ENCODE results near the gene TTC5. TPM values are rescaled to one million over a fixed set of nuclear protein-coding genes. Genes with fewer than 3 reads are reported as not detected.
"Not testable (repeated sequence)": the region's sequence is repeated elsewhere in the genome, so short reads cannot be mapped to it uniquely, and the experiment has no call there.

Gene TTC5
- total RNA-seq, 2 donors from 2014 or later: 20.1 to 20.5 TPM

GRCh38 chr14:20278414-20278813 lies 27.3 kb downstream of the TTC5 start:
- H3K36me3 Mint-ChIP-seq (ENCODE audit: low read depth): peaks cover 68% of the 10 kb centered on the region
- H3K9me3 Mint-ChIP-seq: peaks cover 78% of the 10 kb centered on the region
- H3K4me3 Mint-ChIP-seq: no peak overlapping the region

DNA sequence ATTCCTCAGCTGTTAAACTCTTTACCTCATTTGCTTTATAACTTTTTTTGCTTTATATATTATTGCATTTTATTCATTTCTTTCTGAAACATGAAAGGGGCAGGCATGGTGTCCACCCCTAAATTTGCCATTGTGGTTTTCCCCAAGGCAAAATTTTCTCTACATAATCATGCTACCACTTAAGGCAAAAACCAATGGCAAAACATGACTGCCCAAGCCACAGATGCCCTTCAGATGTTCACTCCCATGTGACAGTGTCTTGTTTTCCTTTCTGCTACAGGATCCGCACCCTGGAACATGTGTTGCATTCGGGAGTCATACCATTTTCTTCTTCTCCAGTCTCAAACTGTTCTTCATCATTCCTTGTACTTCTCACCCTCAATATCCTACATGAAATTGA lies 28.3 kb downstream of the TTC5 start:
- 91 to 95% methylated on average over 2 of the region's 2 CpGs for WGBS, 2 experiments (ENCODE audit: insufficient coverage in 1 of 2, insufficient read length in 1 of 2)

More at GRCh38 chr14:20278414-20278813, 27.3 kb downstream of the TTC5 start:
- Histone ChIP-seq H3K27ac (ENCODE audit: low read depth, low read length) (no peak overlapping the region), H3K4me3 (ENCODE audit: low read length) (no peak overlapping the region), H3K36me3 (ENCODE audit: control insufficient read depth, insufficient read depth, low read length) (no peaks in the 10 kb centered on the region), H3K9me3 (ENCODE audit: control insufficient read depth, low read length) (peaks cover 39% of the 10 kb centered on the region), H3K9ac (ENCODE audit: extremely low read depth, low read length, poor library complexity, severe bottlenecking) (no peak overlapping the region), H3K4me1 (ENCODE audit: control insufficient read depth, insufficient read depth, low read length) (no peaks in the 10 kb centered on the region), H3K27me3 (ENCODE audit: control insufficient read depth, insufficient read depth, low read length, poor library complexity, severe bottlenecking) (no peaks in the 10 kb centered on the region)
- 33 to 78% methylated on average over 1 of the region's 1 CpG for WGBS, 2 experiments (ENCODE audit: insufficient coverage in 1 of 2, insufficient read length in 1 of 2)
- Mint-ChIP-seq H3K4me1 (no peaks in the 10 kb centered on the region), H3K27ac (no peak overlapping the region), H3K27me3 (ENCODE audit: insufficient read depth) (no peaks in the 10 kb centered on the region)
- DNase-seq: no peak
- no peak for TF ChIP-seq CTCF (conservative IDR thresholded peaks at IDR 0.05)

GRCh38 chr14:20274062-20274461 lies 31.7 kb downstream of the TTC5 start:
- peaks cover 69% of the 10 kb centered on the region for H3K9me3 Mint-ChIP-seq
- H3K4me1 Mint-ChIP-seq: no peaks in the 10 kb centered on the region
- H3K4me1 ChIP-seq (ENCODE audit: control insufficient read depth, insufficient read depth, low read length): no peaks in the 10 kb centered on the region
- WGBS, 2 experiments (ENCODE audit: insufficient coverage in 1 of 2, insufficient read length in 1 of 2): 96 to 100% methylated on average over 1 to 2 of the region's 2 CpGs
- no peaks in the 10 kb centered on the region for H3K27me3 ChIP-seq (ENCODE audit: control insufficient read depth, insufficient read depth, low read length, poor library complexity, severe bottlenecking)
- no peak overlapping the region for H3K4me3 ChIP-seq (ENCODE audit: low read length)
- peaks cover 38% of the 10 kb centered on the region for H3K36me3 Mint-ChIP-seq (ENCODE audit: low read depth)
- peaks cover 51% of the 10 kb centered on the region for H3K9me3 ChIP-seq (ENCODE audit: control insufficient read depth, low read length)
- DNase-seq: no peak
- no peak for TF ChIP-seq CTCF (conservative IDR thresholded peaks at IDR 0.05)
- H3K36me3 ChIP-seq (ENCODE audit: control insufficient read depth, insufficient read depth, low read length): no peaks in the 10 kb centered on the region
- no peaks in the 10 kb centered on the region for H3K27me3 Mint-ChIP-seq (ENCODE audit: insufficient read depth)
- H3K4me3 Mint-ChIP-seq: no peak overlapping the region
- no peak overlapping the region for H3K9ac ChIP-seq (ENCODE audit: extremely low read depth, low read length, poor library complexity, severe bottlenecking)
- no peak overlapping the region for H3K27ac ChIP-seq (ENCODE audit: low read depth, low read length)
- H3K27ac Mint-ChIP-seq: no peak overlapping the region

More for the DNA sequence above, 28.3 kb downstream of the TTC5 start:
- no peaks in the 10 kb centered on the region for H3K4me1 Mint-ChIP-seq
- H3K27me3 ChIP-seq (ENCODE audit: control insufficient read depth, insufficient read depth, low read length, poor library complexity, severe bottlenecking): no peaks in the 10 kb centered on the region
- no peak overlapping the region for H3K27ac Mint-ChIP-seq
- no peak overlapping the region for H3K27ac ChIP-seq (ENCODE audit: low read depth, low read length)
- no peaks in the 10 kb centered on the region for H3K4me1 ChIP-seq (ENCODE audit: control insufficient read depth, insufficient read depth, low read length)
- no peak for TF ChIP-seq CTCF (conservative IDR thresholded peaks at IDR 0.05)
- H3K27me3 Mint-ChIP-seq (ENCODE audit: insufficient read depth): no peaks in the 10 kb centered on the region
- H3K36me3 Mint-ChIP-seq (ENCODE audit: low read depth): peaks cover 61% of the 10 kb centered on the region
- H3K4me3 ChIP-seq (ENCODE audit: low read length): no peak overlapping the region
- H3K9me3 ChIP-seq (ENCODE audit: control insufficient read depth, low read length): peaks cover 49% of the 10 kb centered on the region
- no peak overlapping the region for H3K9ac ChIP-seq (ENCODE audit: extremely low read depth, low read length, poor library complexity, severe bottlenecking)
- DNase-seq: no peak
- peaks cover 79% of the 10 kb centered on the region for H3K9me3 Mint-ChIP-seq
- no peak overlapping the region for H3K4me3 Mint-ChIP-seq
- H3K36me3 ChIP-seq (ENCODE audit: control insufficient read depth, insufficient read depth, low read length): no peaks in the 10 kb centered on the region

- DNase-seq; H3K36me3 Mint-ChIP-seq (ENCODE audit: low read depth); H3K4me1 Mint-ChIP-seq; H3K27me3 ChIP-seq (ENCODE audit: control insufficient read depth, insufficient read depth, low read length, poor library complexity, severe bottlenecking); H3K4me3 ChIP-seq (ENCODE audit: low read length); H3K36me3 ChIP-seq (ENCODE audit: control insufficient read depth, insufficient read depth, low read length); H3K4me1 ChIP-seq (ENCODE audit: control insufficient read depth, insufficient read depth, low read length); H3K27me3 Mint-ChIP-seq (ENCODE audit: insufficient read depth); H3K27ac ChIP-seq (ENCODE audit: low read depth, low read length); H3K4me3 Mint-ChIP-seq; H3K27ac Mint-ChIP-seq; H3K9ac ChIP-seq (ENCODE audit: extremely low read depth, low read length, poor library complexity, severe bottlenecking): not testable (repeated sequence)
- 89% methylated on average over 5 of the region's 5 CpGs; no CpG with 5 or more reads in 1 of the 2 experiments for WGBS, 2 experiments (ENCODE audit: insufficient coverage in 1 of 2, insufficient read length in 1 of 2)
- peaks cover 11% of the 10 kb centered on the region for H3K9me3 ChIP-seq (ENCODE audit: control insufficient read depth, low read length)
- H3K9me3 Mint-ChIP-seq: peaks cover 28% of the 10 kb centered on the region
Measured at GRCh38 chr14:20264361-20264760, 41.4 kb downstream of the TTC5 start.

Data from endodermal cell (in vitro differentiated cells).